WTC11 (cell line): ENCODE results near the gene ARHGEF33. TPM values are rescaled to one million over a fixed set of nuclear protein-coding genes. Genes with fewer than 3 reads are reported as not detected.

Experiments used
- ATAC-seq: fragments of 200-7000 bp; cut with Tn5 transposase; 2 replicates; pipeline ENCODE4 v1.10.0; 2021; ENCODE audit warnings: mild to moderate bottlenecking, moderate library complexity
- CTCF ChIA-PET: fragments of 300-600 bp; sonication (Branson Sonifier 250); formaldehyde crosslinking; loops from one replicate; lab custom pipeline; 2021; ENCODE audit warnings: antibody characterized with exemption; lab: Charles Lee
- POLR2A ChIA-PET: fragments of 350-600 bp; sonication (Branson Sonifier 250); formaldehyde crosslinking; loops from one replicate; lab custom pipeline; 2021; ENCODE audit warnings: antibody characterized with exemption; lab: Charles Lee
- DNase-seq: peaks from one replicate; pipeline ENCODE4 v3.0.0; 2021; ENCODE audit warnings: low spot score
- H3K27ac Mint-ChIP-seq: 2 replicates; pipeline ENCODE4 v1.8.0; 2021; ENCODE audit warnings: mixed read lengths
- H3K27me3 Mint-ChIP-seq: 2 replicates; pipeline ENCODE4 v1.8.0; 2021; ENCODE audit warnings: low read depth, mild to moderate bottlenecking, moderate library complexity, mixed read lengths
- H3K36me3 Mint-ChIP-seq: 2 replicates; pipeline ENCODE4 v1.8.0; 2021; ENCODE audit warnings: mixed read lengths
- H3K4me1 Mint-ChIP-seq: 2 replicates; pipeline ENCODE4 v1.8.0; 2022; ENCODE audit warnings: mixed read lengths
- H3K4me3 Mint-ChIP-seq: 2 replicates; pipeline ENCODE4 v1.8.0; 2021; ENCODE audit warnings: mild to moderate bottlenecking, moderate library complexity, mixed read lengths
- H3K9me3 Mint-ChIP-seq: 2 replicates; pipeline ENCODE4 v1.8.0; 2021; ENCODE audit warnings: mixed read lengths
- AFF4 ChIP-seq: sonication (generic); formaldehyde crosslinking; IDR thresholded peaks from 2 replicates; pipeline ENCODE4 v1.8.1; 2023; ENCODE audit warnings: mild to moderate bottlenecking, missing genetic modification reagents, borderline replicate concordance
- AR ChIP-seq: fragments of 250-450 bp; sonication (Bioruptor Pico); IDR thresholded peaks from 2 replicates; pipeline ENCODE4 v1.9.0; 2021; ENCODE audit warnings: mild to moderate bottlenecking
- CTCF ChIP-seq: fragments of 200-600 bp; IDR thresholded peaks from 2 replicates; pipeline ENCODE4 v1.8.0; 2022; ENCODE audit warnings: antibody characterized with exemption
- EMX1 ChIP-seq: fragments of 250-450 bp; sonication (Bioruptor Pico); IDR thresholded peaks from 2 replicates; pipeline ENCODE4 v1.8.0; 2021; ENCODE audit warnings: mild to moderate bottlenecking
- ETV6 ChIP-seq: sonication (generic); formaldehyde crosslinking; IDR thresholded peaks from 2 replicates; pipeline ENCODE4 v1.8.1; 2022; ENCODE audit warnings: mild to moderate bottlenecking, missing genetic modification reagents
- FOXJ3 ChIP-seq: sonication (generic); formaldehyde crosslinking; IDR thresholded peaks from 2 replicates; pipeline ENCODE4 v1.9.0; 2021; ENCODE audit warnings: missing genetic modification reagents, mild to moderate bottlenecking, borderline replicate concordance
- FOXP1 ChIP-seq: sonication (generic); formaldehyde crosslinking; IDR thresholded peaks from 2 replicates; pipeline ENCODE4 v1.8.0; 2022; ENCODE audit warnings: missing genetic modification reagents, mild to moderate bottlenecking, moderate library complexity, borderline replicate concordance
- GTF2I ChIP-seq: fragments of 250-450 bp; sonication (Bioruptor Pico); conservative IDR thresholded peaks from 2 replicates; pipeline ENCODE4 v1.4.0; 2021; ENCODE audit warnings: mild to moderate bottlenecking
- MAX ChIP-seq: sonication (generic); formaldehyde crosslinking; IDR thresholded peaks from 2 replicates; pipeline ENCODE4 v1.8.0; 2022; ENCODE audit warnings: mild to moderate bottlenecking, missing genetic modification reagents
- MLX ChIP-seq: sonication (generic); formaldehyde crosslinking; IDR thresholded peaks from 2 replicates; pipeline ENCODE4 v1.8.1; 2023; ENCODE audit warnings: mild to moderate bottlenecking, missing genetic modification reagents, moderate library complexity
- MXD4 ChIP-seq: fragments of 250-450 bp; sonication (Bioruptor Pico); IDR thresholded peaks from 2 replicates; pipeline ENCODE4 v1.8.0; 2021; ENCODE audit warnings: mild to moderate bottlenecking, moderate library complexity, borderline replicate concordance
- NFYB ChIP-seq: sonication (generic); formaldehyde crosslinking; conservative IDR thresholded peaks from 2 replicates; pipeline ENCODE4 v1.8.0; 2022; ENCODE audit warnings: low read depth, missing genetic modification reagents
- NR1H2 ChIP-seq: sonication (generic); formaldehyde crosslinking; IDR thresholded peaks from 2 replicates; pipeline ENCODE4 v1.9.0; 2021; ENCODE audit warnings: mild to moderate bottlenecking, moderate library complexity, missing genetic modification reagents
- RELA ChIP-seq: sonication (generic); formaldehyde crosslinking; IDR thresholded peaks from 2 replicates; pipeline ENCODE4 v1.8.1; 2022; ENCODE audit warnings: missing genetic modification reagents, mild to moderate bottlenecking, borderline replicate concordance
- TEAD4 ChIP-seq: sonication (generic); formaldehyde crosslinking; IDR thresholded peaks from 2 replicates; pipeline ENCODE4 v1.8.0; 2022; ENCODE audit warnings: mild to moderate bottlenecking, missing genetic modification reagents
- USF1 ChIP-seq: sonication (generic); formaldehyde crosslinking; IDR thresholded peaks from 2 replicates; pipeline ENCODE4 v1.8.0; 2022; ENCODE audit warnings: mild to moderate bottlenecking, missing genetic modification reagents
- USF2 ChIP-seq: sonication (generic); formaldehyde crosslinking; IDR thresholded peaks from 2 replicates; pipeline ENCODE4 v1.8.1; 2023; ENCODE audit warnings: mild to moderate bottlenecking, missing genetic modification reagents, moderate library complexity
- ZNF219 ChIP-seq: sonication (generic); formaldehyde crosslinking; IDR thresholded peaks from 2 replicates; pipeline ENCODE4 v1.8.0; 2023; ENCODE audit warnings: missing genetic modification reagents, mild to moderate bottlenecking, borderline replicate concordance
- ZNF232 ChIP-seq: sonication (generic); formaldehyde crosslinking; IDR thresholded peaks from 2 replicates; pipeline ENCODE4 v1.8.0; 2022; ENCODE audit warnings: mild to moderate bottlenecking, missing genetic modification reagents
- ZNF263 ChIP-seq: sonication (generic); formaldehyde crosslinking; IDR thresholded peaks from 2 replicates; pipeline ENCODE4 v1.8.1; 2022; ENCODE audit warnings: low read depth, mild to moderate bottlenecking, moderate library complexity, missing genetic modification reagents
- total RNA-seq: library from RNA; stranded (reverse); gene quantifications from 3 replicates; pipeline ENCODE4 v1.2.3, GENCODE V29; 2021

ARHGEF33 gene
- total RNA-seq, 1 experiment from 2014 or later, result 0.42 TPM

GRCh38 chr2:38905251-38905650 lies 15.6 kb downstream of the ARHGEF33 start:
- Mint-ChIP-seq H3K27me3 (no peaks in the 10 kb centered on the region), H3K27ac (no peak overlapping the region), H3K4me1 (no peaks in the 10 kb centered on the region), H3K36me3 (no peaks in the 10 kb centered on the region), H3K9me3 (no peaks in the 10 kb centered on the region), H3K4me3 (no peak overlapping the region)
- ChIA-PET POLR2A (no interaction called here), CTCF (no interaction called here)
- ATAC-seq, result no peak
- DNase-seq, result no peak
- TF ChIP-seq CTCF (no peak), NFYB (CRISPR knock-in tag) (no peak), MAX (CRISPR knock-in tag) (no peak), AFF4 (CRISPR knock-in tag) (no peak), USF2 (CRISPR knock-in tag) (no peak), MLX (CRISPR knock-in tag) (no peak), EMX1 (no peak), ZNF219 (CRISPR knock-in tag) (no peak), USF1 (CRISPR knock-in tag) (no peak), ZNF263 (CRISPR knock-in tag) (no peak), FOXJ3 (no peak), RELA (CRISPR knock-in tag) (no peak), TEAD4 (no peak), AR (CRISPR knock-in tag) (no peak), ETV6 (CRISPR knock-in tag) (no peak), FOXP1 (CRISPR knock-in tag) (no peak), MXD4 (CRISPR knock-in tag) (no peak), GTF2I (no peak), ZNF232 (no peak), NR1H2 (CRISPR knock-in tag) (no peak)
